ENCODE data around the gene HS3ST4.

DNA sequence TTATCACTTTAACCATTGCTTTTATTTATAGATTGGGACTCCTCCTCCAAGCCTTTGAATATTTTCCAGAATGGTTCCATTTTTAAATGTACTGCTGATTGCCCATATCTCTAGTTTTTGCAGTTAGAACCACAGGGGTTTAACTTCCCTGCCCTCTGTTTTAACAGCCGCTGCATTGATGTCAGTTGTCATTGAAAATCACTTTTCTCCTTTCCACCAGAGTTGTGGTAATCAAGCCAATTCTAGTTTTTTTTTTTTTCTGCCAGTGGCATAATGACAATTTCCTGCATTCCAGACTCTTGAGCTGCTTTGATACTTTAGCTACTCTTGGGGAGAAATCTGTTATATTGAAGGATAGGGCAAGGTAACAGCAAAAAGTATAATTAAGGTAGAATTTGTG, 91.5 kb downstream of the HS3ST4 start:
- TF ChIP-seq NR2C1 (IDR thresholded peaks at IDR 0.05) (no peak), CTCF (IDR thresholded peaks at IDR 0.05 in 2 of 3, conservative IDR thresholded peaks at IDR 0.05 in 1 of 3; ENCODE audit: control insufficient read depth in 2 of 3, extremely low read depth in 1 of 3, insufficient read depth in 1 of 3, low read depth in 3 of 3, low read length in 3 of 3) (no peak), PAX8 (IDR thresholded peaks at IDR 0.05) (no peak), POLR2AphosphoS5 (IDR thresholded peaks at IDR 0.05; ENCODE audit: low read length) (no peak), RFX5 (IDR thresholded peaks at IDR 0.05; ENCODE audit: low read depth, low read length) (no peak), SP1 (IDR thresholded peaks at IDR 0.05; ENCODE audit: low read depth, low read length) (no peak), RELA (IDR thresholded peaks at IDR 0.05; ENCODE audit: borderline replicate concordance, partially characterized antibody) (no peak), USF2 (IDR thresholded peaks at IDR 0.05; ENCODE audit: borderline replicate concordance, low read depth, low read length) (no peak), FOS (IDR thresholded peaks at IDR 0.05; ENCODE audit: borderline replicate concordance, extremely low read depth, insufficient read length) (no peak), POLR2A (IDR thresholded peaks at IDR 0.05; ENCODE audit: low read depth, low read length) (no peak), SREBF2 (IDR thresholded peaks at IDR 0.05; ENCODE audit: low read length) (no peak)
- TF ChIP-seq, protein P1, sequence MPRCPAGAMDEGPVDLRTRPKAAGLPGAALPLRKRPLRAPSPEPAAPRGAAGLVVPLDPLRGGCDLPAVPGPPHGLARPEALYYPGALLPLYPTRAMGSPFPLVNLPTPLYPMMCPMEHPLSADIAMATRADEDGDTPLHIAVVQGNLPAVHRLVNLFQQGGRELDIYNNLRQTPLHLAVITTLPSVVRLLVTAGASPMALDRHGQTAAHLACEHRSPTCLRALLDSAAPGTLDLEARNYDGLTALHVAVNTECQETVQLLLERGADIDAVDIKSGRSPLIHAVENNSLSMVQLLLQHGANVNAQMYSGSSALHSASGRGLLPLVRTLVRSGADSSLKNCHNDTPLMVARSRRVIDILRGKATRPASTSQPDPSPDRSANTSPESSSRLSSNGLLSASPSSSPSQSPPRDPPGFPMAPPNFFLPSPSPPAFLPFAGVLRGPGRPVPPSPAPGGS (IDR thresholded peaks at IDR 0.05; ENCODE audit: borderline replicate concordance, insufficient read depth, low read depth, low read length, poor library complexity, severe bottlenecking): no peak
- TF ChIP-seq, protein P2, sequence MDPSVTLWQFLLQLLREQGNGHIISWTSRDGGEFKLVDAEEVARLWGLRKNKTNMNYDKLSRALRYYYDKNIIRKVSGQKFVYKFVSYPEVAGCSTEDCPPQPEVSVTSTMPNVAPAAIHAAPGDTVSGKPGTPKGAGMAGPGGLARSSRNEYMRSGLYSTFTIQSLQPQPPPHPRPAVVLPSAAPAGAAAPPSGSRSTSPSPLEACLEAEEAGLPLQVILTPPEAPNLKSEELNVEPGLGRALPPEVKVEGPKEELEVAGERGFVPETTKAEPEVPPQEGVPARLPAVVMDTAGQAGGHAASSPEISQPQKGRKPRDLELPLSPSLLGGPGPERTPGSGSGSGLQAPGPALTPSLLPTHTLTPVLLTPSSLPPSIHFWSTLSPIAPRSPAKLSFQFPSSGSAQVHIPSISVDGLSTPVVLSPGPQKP (IDR thresholded peaks at IDR 0.05; ENCODE audit: low read depth, low read length): no peak

Measured in GM12878 (cell line).